H9 (cell line): ENCODE measurements around the gene FBXO10. TPM values are rescaled to one million over a fixed set of nuclear protein-coding genes. Genes with fewer than 3 reads are reported as not detected.

Experiments
- DNase-seq: peaks from one replicate; pipeline ENCODE4 v3.0.0-alpha.2; 2017
- H2AFZ ChIP-seq: one replicate; pipeline ENCODE4 v1.6.1; 2013; ENCODE audit warnings: mild to moderate bottlenecking, low read length, control low read depth, moderate library complexity
- H2AK5ac ChIP-seq: 2 replicates; pipeline ENCODE4 v1.6.1; 2013; ENCODE audit warnings: low read length, control low read depth, mixed read lengths; ENCODE audit not compliant: insufficient read length
- H2BK120ac ChIP-seq: one replicate; pipeline ENCODE4 v1.6.1; 2013; ENCODE audit warnings: low read depth, mild to moderate bottlenecking, low read length, control low read depth, inconsistent platforms; ENCODE audit not compliant: poor library complexity, severe bottlenecking
- H2BK12ac ChIP-seq: 2 replicates; pipeline ENCODE4 v1.6.1; 2013; ENCODE audit warnings: low read length, control low read depth, mixed read lengths, low read depth; ENCODE audit not compliant: insufficient read length
- H2BK15ac ChIP-seq: 2 replicates; pipeline ENCODE4 v1.6.1; 2013; ENCODE audit warnings: low read depth, low read length, control low read depth
- H2BK20ac ChIP-seq: one replicate; pipeline ENCODE4 v1.6.1; 2013; ENCODE audit warnings: low read depth, mild to moderate bottlenecking, low read length, control low read depth, inconsistent platforms; ENCODE audit not compliant: poor library complexity, severe bottlenecking
- H2BK5ac ChIP-seq: 2 replicates; pipeline ENCODE4 v1.6.1; 2013; ENCODE audit warnings: low read length, control low read depth, mixed read lengths; ENCODE audit not compliant: insufficient read length
- H3K14ac ChIP-seq: 2 replicates; pipeline ENCODE4 v1.6.1; 2013; ENCODE audit warnings: low read length, control low read depth; ENCODE audit not compliant: insufficient read depth
- H3K18ac ChIP-seq: 2 replicates; pipeline ENCODE4 v1.6.1; 2013; ENCODE audit warnings: low read depth, mild to moderate bottlenecking, mixed read lengths, low read length, control low read depth; ENCODE audit not compliant: insufficient read length
- H3K23ac ChIP-seq: 2 replicates; pipeline ENCODE4 v1.6.1; 2013; ENCODE audit warnings: low read length, control low read depth, mixed read lengths, low read depth; ENCODE audit not compliant: insufficient read length
- H3K23me2 ChIP-seq: 2 replicates; pipeline ENCODE4 v1.6.1; 2013; ENCODE audit warnings: low read depth, mild to moderate bottlenecking, mixed read lengths, low read length, control low read depth; ENCODE audit not compliant: insufficient read length, poor library complexity, severe bottlenecking
- H3K27ac ChIP-seq: 2 replicates; pipeline ENCODE4 v1.5.1; 2013; ENCODE audit warnings: low read length, control low read depth, mixed read lengths, low read depth; ENCODE audit not compliant: insufficient read length
- H3K27me3 ChIP-seq: 2 replicates; pipeline ENCODE4 v1.6.1; 2013; ENCODE audit warnings: low read length, control low read depth, inconsistent platforms; ENCODE audit not compliant: insufficient read depth
- H3K4ac ChIP-seq: 2 replicates; pipeline ENCODE4 v1.6.1; 2013; ENCODE audit warnings: low read depth, mild to moderate bottlenecking, control low read depth, inconsistent platforms, low read length, moderate library complexity
- H3K4me1 ChIP-seq: 2 replicates; pipeline ENCODE4 v1.6.1; 2013; ENCODE audit warnings: low read length, control low read depth, inconsistent platforms; ENCODE audit not compliant: insufficient read depth
- H3K4me2 ChIP-seq: 2 replicates; pipeline ENCODE4 v1.6.1; 2013; ENCODE audit warnings: low read length, control low read depth, mixed read lengths; ENCODE audit not compliant: insufficient read length, insufficient read depth
- H3K56ac ChIP-seq: 2 replicates; pipeline ENCODE4 v1.6.1; 2013; ENCODE audit warnings: low read depth, mild to moderate bottlenecking, mixed read lengths, low read length, control low read depth; ENCODE audit not compliant: insufficient read length
- H3K79me1 ChIP-seq: 2 replicates; pipeline ENCODE4 v1.6.1; 2013; ENCODE audit warnings: low read depth, mild to moderate bottlenecking, moderate library complexity, low read length, control low read depth, inconsistent platforms; ENCODE audit not compliant: insufficient read depth, poor library complexity, severe bottlenecking
- H3K79me2 ChIP-seq: 2 replicates; pipeline ENCODE4 v1.6.1; 2013; ENCODE audit warnings: low read length, control low read depth, inconsistent platforms; ENCODE audit not compliant: insufficient read depth
- H3K9ac ChIP-seq: 2 replicates; pipeline ENCODE4 v1.6.1; 2013; ENCODE audit warnings: low read length, control low read depth, mixed read lengths; ENCODE audit not compliant: insufficient read length; ENCODE audit errors: extremely low read depth
- H3K9me3 ChIP-seq: one replicate; pipeline ENCODE4 v1.6.1; 2013; ENCODE audit warnings: low read depth, low read length, inconsistent platforms; ENCODE audit not compliant: control insufficient read depth
- H3T11ph ChIP-seq: one replicate; pipeline ENCODE4 v1.6.1; 2013; ENCODE audit warnings: mild to moderate bottlenecking, low read length, control low read depth, inconsistent platforms
- H4K20me1 ChIP-seq: one replicate; pipeline ENCODE4 v1.6.1; 2013; ENCODE audit not compliant: control insufficient read depth, insufficient read length, insufficient read depth
- H4K5ac ChIP-seq: 2 replicates; pipeline ENCODE4 v1.6.1; 2013; ENCODE audit warnings: low read depth, mild to moderate bottlenecking, mixed read lengths, low read length, control low read depth; ENCODE audit not compliant: insufficient read length
- H4K8ac ChIP-seq: replicated peaks from 2 replicates; pipeline ENCODE4 v1.6.1; 2013; ENCODE audit warnings: low read length, control low read depth, mixed read lengths, low read depth; ENCODE audit not compliant: insufficient read length
- H4K91ac ChIP-seq: 2 replicates; pipeline ENCODE4 v1.6.1; 2013; ENCODE audit warnings: low read depth, mild to moderate bottlenecking, moderate library complexity, mixed read lengths, low read length, control low read depth; ENCODE audit not compliant: insufficient read length
- H3K27ac Mint-ChIP-seq, 3 experiments: 2 replicates in 2 of 3; 3 replicates in 1 of 3; pipeline ENCODE4 v1.8.0; 2020 to 2021; ENCODE audit warnings: mixed read lengths in 3 of 3, mild to moderate bottlenecking in 1 of 3, moderate library complexity in 1 of 3
- H3K27me3 Mint-ChIP-seq: 2 replicates; pipeline ENCODE4 v1.8.0; 2021; ENCODE audit warnings: low read depth, mild to moderate bottlenecking, moderate library complexity, mixed read lengths
- H3K36me3 Mint-ChIP-seq, 3 experiments: 2 replicates in 2 of 3; 3 replicates in 1 of 3; pipeline ENCODE4 v1.8.0; 2020 to 2021; ENCODE audit warnings: low read depth in 3 of 3, mixed read lengths in 3 of 3; ENCODE audit not compliant: insufficient read depth in 1 of 3
- H3K4me1 Mint-ChIP-seq, 2 experiments: 2 replicates each; pipeline ENCODE4 v1.8.0; 2020; ENCODE audit warnings: mixed read lengths in 2 of 2
- H3K4me3 Mint-ChIP-seq, 2 experiments: 2 replicates in 1 of 2; 3 replicates in 1 of 2; pipeline ENCODE4 v1.8.0; 2020 to 2021; ENCODE audit warnings: mild to moderate bottlenecking in 2 of 2, mixed read lengths in 2 of 2, moderate library complexity in 1 of 2
- H3K9me3 Mint-ChIP-seq, 2 experiments: 2 replicates in 1 of 2; 3 replicates in 1 of 2; pipeline ENCODE4 v1.8.0; 2020; ENCODE audit warnings: mild to moderate bottlenecking in 2 of 2, mixed read lengths in 2 of 2, moderate library complexity in 1 of 2
- CTCF ChIP-seq: fragments of 200-600 bp; sonication (generic); conservative IDR thresholded peaks from 3 replicates; pipeline ENCODE4 v1.8.0; 2021; ENCODE audit warnings: antibody characterized with exemption, mild to moderate bottlenecking
- total RNA-seq: library from RNA; stranded (reverse); gene quantifications from 2 replicates; pipeline ENCODE4 v1.2.1, GENCODE V29; 2021

Gene FBXO10
- total RNA-seq, 1 experiment from 2014 or later = 16.8 TPM

GRCh38 chr9:37549527-37549926 is 26.7 kb downstream of the FBXO10 start:
- no peak overlapping the region for H4K5ac ChIP-seq
- H3K79me1 ChIP-seq = no peaks in the 10 kb centered on the region
- H3K27me3 Mint-ChIP-seq = no peaks in the 10 kb centered on the region
- H3K27ac ChIP-seq = no peak overlapping the region
- H4K20me1 ChIP-seq = no peaks in the 10 kb centered on the region
- H3T11ph ChIP-seq = no peak overlapping the region
- H4K8ac ChIP-seq = no peak overlapping the region
- H3K36me3 Mint-ChIP-seq = peaks cover 0 to 13% (median 0%) of the 10 kb centered on the region in 3 experiments; a peak in 1 of 7 replicates
- no peak overlapping the region for H2BK5ac ChIP-seq
- no peak overlapping the region for H3K56ac ChIP-seq
- no peak for TF ChIP-seq CTCF
- peak overlapping the region in 2 of 3 experiments; percentile 30 to 67; a peak in 2 of 7 replicates for H3K27ac Mint-ChIP-seq
- no peak overlapping the region for H3K23ac ChIP-seq
- no peak overlapping the region for H3K4me2 ChIP-seq
- H4K91ac ChIP-seq = no peak overlapping the region
- no peak overlapping the region for H2AK5ac ChIP-seq
- H3K18ac ChIP-seq = no peak overlapping the region
- H3K4me3 Mint-ChIP-seq = no peak overlapping the region
- DNase-seq = no peak
- H3K4ac ChIP-seq = no peak overlapping the region
- H2AFZ ChIP-seq = no peak overlapping the region
- no peaks in the 10 kb centered on the region for H3K9me3 ChIP-seq
- H3K79me2 ChIP-seq = no peaks in the 10 kb centered on the region
- H3K23me2 ChIP-seq = no peaks in the 10 kb centered on the region
- peaks cover 9% of the 10 kb centered on the region in 2 experiments for H3K4me1 Mint-ChIP-seq
- H3K27me3 ChIP-seq = no peaks in the 10 kb centered on the region
- no peak overlapping the region for H3K14ac ChIP-seq
- H3K9me3 Mint-ChIP-seq = peaks cover 0 to 3% of the 10 kb centered on the region in 2 experiments; a peak in 1 of 5 replicates
- H3K4me1 ChIP-seq = no peaks in the 10 kb centered on the region
- H2BK20ac ChIP-seq = no peak overlapping the region
- H2BK12ac ChIP-seq = no peak overlapping the region
- H2BK120ac ChIP-seq = no peak overlapping the region
- no peak overlapping the region for H3K9ac ChIP-seq
- H2BK15ac ChIP-seq = no peak overlapping the region
